Suprapubic skin (tissue), 4 donors: Measurements from ENCODE around the gene FARS2.

Experiments used
- CTCF ChIP-seq, 2 donors: fragments of 200-600 bp in 1 of 2; fragments of 450-650 bp in 1 of 2; sonication (generic) in 1 of 2; IDR thresholded peaks; one replicate each; pipeline ENCODE4 v1.5.1; 2016 to 2019; ENCODE audit warnings: antibody characterized with exemption in 2 of 2, mild to moderate bottlenecking in 1 of 2, moderate library complexity in 1 of 2
- POLR2A ChIP-seq, 2 donors: fragments of 450-650 bp; IDR thresholded peaks; one replicate each; pipeline ENCODE4 v1.6.1; 2017; ENCODE audit warnings: antibody characterized with exemption in 2 of 2, mild to moderate bottlenecking in 2 of 2, moderate library complexity in 2 of 2
- POLR2AphosphoS5 ChIP-seq, 3 donors: sonication (generic); formaldehyde crosslinking; IDR thresholded peaks; one replicate each; pipeline ENCODE4 v1.6.1; 2017; ENCODE audit warnings: antibody characterized with exemption in 3 of 3

- TF ChIP-seq POLR2A (IDR thresholded peaks at IDR 0.05) (no peak), CTCF (IDR thresholded peaks at IDR 0.05) (no peak), POLR2AphosphoS5 (IDR thresholded peaks at IDR 0.05) (no peak)
Measured at GRCh38 chr6:5746759-5747130, 485.4 kb downstream of the FARS2 start.
